Vagina (tissue), 2 donors: ENCODE data around the gene OLFML2B. TPM values are rescaled to one million over a fixed set of nuclear protein-coding genes. Genes with fewer than 3 reads are reported as not detected.

Experiments used
- DNase-seq, 2 donors: peaks; one replicate each; pipeline ENCODE4 v3.0.0-alpha.2; 2017; ENCODE audit errors: extremely low spot score in 2 of 2
- H3K27ac ChIP-seq: fragments of 200-600 bp; sonication (generic); one replicate; pipeline ENCODE4 v1.5.1; 2019
- H3K27me3 ChIP-seq: fragments of 200-600 bp; sonication (generic); one replicate; pipeline ENCODE4 v1.5.1; 2019
- H3K36me3 ChIP-seq, 2 donors: fragments of 200-600 bp; sonication (generic); one replicate each; pipeline ENCODE4 v1.5.1; 2017 to 2019
- H3K4me1 ChIP-seq: fragments of 200-600 bp; sonication (generic); one replicate; pipeline ENCODE4 v1.5.1; 2019
- H3K4me3 ChIP-seq, 2 donors: fragments of 200-600 bp; sonication (generic); 1 replicate in 1 of 2; 2 replicates in 1 of 2; pipeline ENCODE4 v1.5.1; 2016 to 2019
- H3K9me3 ChIP-seq: fragments of 200-600 bp; sonication (generic); one replicate; pipeline ENCODE4 v1.5.1; 2019
- POLR2A ChIP-seq, 2 donors: fragments of 450-650 bp; IDR thresholded peaks; one replicate each; pipeline ENCODE4 v1.6.1; 2017; ENCODE audit warnings: antibody characterized with exemption in 2 of 2, mild to moderate bottlenecking in 2 of 2, moderate library complexity in 2 of 2
- POLR2AphosphoS5 ChIP-seq, 2 donors: sonication (generic); formaldehyde crosslinking; IDR thresholded peaks; one replicate each; pipeline ENCODE4 v1.9.0; 2017; ENCODE audit warnings: antibody characterized with exemption in 2 of 2, mild to moderate bottlenecking in 2 of 2, low read depth in 1 of 2; ENCODE audit not compliant: insufficient read depth in 1 of 2
- intact Hi-C: fragments of 100-400 bp; cut with DNase I; formaldehyde crosslinking; loops from one replicate; pipeline ENCODE4 v1.15.1; 2023
- total RNA-seq: library from RNA; depleted of rRNA; stranded (reverse); fragments of >200 nt; gene quantifications from one replicate; pipeline ENCODE4 v1.2.3, GENCODE V29; 2016
- TF ChIP-seq, protein P1 (sequence below), 3 experiments: fragments of 450-650 bp in 2 of 3; fragments of 200-600 bp in 1 of 3; sonication (generic) in 1 of 3; IDR thresholded peaks; one replicate each; pipeline ENCODE4 v1.5.1; 2017 to 2019; ENCODE audit warnings: antibody characterized with exemption in 3 of 3, mild to moderate bottlenecking in 2 of 3, moderate library complexity in 2 of 3

The OLFML2B gene
- total RNA-seq, 1 donor from 2014 or later, result 12.8 TPM

DNA sequence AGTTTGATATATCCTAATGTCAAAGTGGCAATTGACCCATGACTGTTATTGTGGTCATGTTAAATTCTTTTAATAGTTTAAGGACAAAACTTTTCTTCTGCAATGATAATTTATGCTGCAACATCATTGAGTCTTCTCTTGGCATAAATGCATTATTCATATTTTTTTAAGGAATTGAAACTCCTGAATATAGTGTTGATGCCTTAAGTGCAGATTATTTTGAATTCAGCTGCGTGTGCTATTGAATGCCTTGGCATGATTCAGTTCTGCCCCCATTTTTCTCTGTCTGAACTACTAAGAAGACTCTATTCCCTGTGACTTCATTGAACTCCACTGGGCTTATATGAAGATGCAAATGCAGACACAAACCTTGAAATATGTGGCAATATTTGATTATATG, 23.3 kb upstream of the OLFML2B start:
- Histone ChIP-seq H3K9me3 (no peaks in the 10 kb centered on the region), H3K36me3 (no peaks in the 10 kb centered on the region), H3K4me1 (no peaks in the 10 kb centered on the region), H3K27me3 (no peaks in the 10 kb centered on the region), H3K4me3 (no peak overlapping the region), H3K27ac (no peak overlapping the region)
- no peak for TF ChIP-seq POLR2AphosphoS5 (IDR thresholded peaks at IDR 0.05; ENCODE audit: insufficient read depth in 1 of 2, low read depth in 1 of 2)
- TF ChIP-seq POLR2A (IDR thresholded peaks at IDR 0.05), result no peak
- TF ChIP-seq, protein P1, sequence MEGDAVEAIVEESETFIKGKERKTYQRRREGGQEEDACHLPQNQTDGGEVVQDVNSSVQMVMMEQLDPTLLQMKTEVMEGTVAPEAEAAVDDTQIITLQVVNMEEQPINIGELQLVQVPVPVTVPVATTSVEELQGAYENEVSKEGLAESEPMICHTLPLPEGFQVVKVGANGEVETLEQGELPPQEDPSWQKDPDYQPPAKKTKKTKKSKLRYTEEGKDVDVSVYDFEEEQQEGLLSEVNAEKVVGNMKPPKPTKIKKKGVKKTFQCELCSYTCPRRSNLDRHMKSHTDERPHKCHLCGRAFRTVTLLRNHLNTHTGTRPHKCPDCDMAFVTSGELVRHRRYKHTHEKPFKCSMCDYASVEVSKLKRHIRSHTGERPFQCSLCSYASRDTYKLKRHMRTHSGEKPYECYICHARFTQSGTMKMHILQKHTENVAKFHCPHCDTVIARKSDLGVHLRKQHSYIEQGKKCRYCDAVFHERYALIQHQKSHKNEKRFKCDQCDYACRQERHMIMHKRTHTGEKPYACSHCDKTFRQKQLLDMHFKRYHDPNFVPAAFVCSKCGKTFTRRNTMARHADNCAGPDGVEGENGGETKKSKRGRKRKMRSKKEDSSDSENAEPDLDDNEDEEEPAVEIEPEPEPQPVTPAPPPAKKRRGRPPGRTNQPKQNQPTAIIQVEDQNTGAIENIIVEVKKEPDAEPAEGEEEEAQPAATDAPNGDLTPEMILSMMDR (IDR thresholded peaks at IDR 0.05), result no peak
- no peak for DNase-seq
- intact Hi-C loops, result no loop called here

DNA sequence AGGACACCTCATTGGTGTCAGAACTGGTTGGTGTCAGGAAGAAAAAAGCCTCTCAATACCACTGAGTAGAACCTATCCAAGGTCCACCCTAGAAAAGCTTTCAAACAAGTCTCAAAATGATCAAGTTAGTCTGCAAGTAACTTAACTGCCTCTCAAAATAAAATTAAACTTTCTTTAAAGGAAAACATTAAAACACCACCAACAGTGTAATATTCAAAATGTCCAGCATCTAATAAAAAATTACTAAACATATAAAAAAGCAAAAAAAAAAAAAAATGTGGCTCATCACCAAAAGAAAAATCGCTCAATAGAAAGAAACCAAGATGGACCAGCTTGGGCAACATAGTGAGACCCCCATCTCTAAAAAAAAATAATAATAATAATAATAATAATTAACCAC, 18.7 kb upstream of the OLFML2B start:
- intact Hi-C loops, result no loop called here
- no peak overlapping the region for H3K27ac ChIP-seq
- no peaks in the 10 kb centered on the region for H3K36me3 ChIP-seq
- no peaks in the 10 kb centered on the region for H3K9me3 ChIP-seq
- no peak overlapping the region for H3K4me3 ChIP-seq
- no peak for DNase-seq
- no peaks in the 10 kb centered on the region for H3K27me3 ChIP-seq
- no peaks in the 10 kb centered on the region for H3K4me1 ChIP-seq
- no peak for TF ChIP-seq POLR2AphosphoS5 (IDR thresholded peaks at IDR 0.05; ENCODE audit: insufficient read depth in 1 of 2, low read depth in 1 of 2)
- TF ChIP-seq POLR2A (IDR thresholded peaks at IDR 0.05), result no peak
- TF ChIP-seq, protein P1 (IDR thresholded peaks at IDR 0.05), result no peak

DNA sequence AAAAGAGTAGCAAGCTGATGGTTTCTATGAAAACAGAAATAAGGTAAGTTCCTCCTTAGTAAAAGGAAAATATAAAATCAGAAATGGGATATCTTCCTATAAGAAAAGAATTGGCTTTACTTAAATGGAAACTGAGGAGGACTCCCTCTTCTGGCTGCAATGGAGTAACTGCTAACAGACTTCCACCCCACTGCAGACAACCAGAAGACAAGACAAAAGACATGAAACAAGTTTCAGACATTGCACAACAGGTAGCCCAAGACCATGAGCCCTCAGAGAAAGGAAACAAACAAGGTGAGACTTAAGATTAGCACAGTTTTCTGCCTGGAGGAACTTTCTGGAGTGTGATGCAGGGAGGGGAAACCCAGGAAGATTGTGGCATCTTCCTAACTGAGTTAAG, 17.0 kb upstream of the OLFML2B start:
- Histone ChIP-seq H3K27me3 (no peaks in the 10 kb centered on the region), H3K27ac (no peak overlapping the region)
- TF ChIP-seq POLR2AphosphoS5 (IDR thresholded peaks at IDR 0.05; ENCODE audit: insufficient read depth in 1 of 2, low read depth in 1 of 2), result no peak
- TF ChIP-seq, protein P1 (IDR thresholded peaks at IDR 0.05), result no peak
- no peak for TF ChIP-seq POLR2A (IDR thresholded peaks at IDR 0.05)

DNA sequence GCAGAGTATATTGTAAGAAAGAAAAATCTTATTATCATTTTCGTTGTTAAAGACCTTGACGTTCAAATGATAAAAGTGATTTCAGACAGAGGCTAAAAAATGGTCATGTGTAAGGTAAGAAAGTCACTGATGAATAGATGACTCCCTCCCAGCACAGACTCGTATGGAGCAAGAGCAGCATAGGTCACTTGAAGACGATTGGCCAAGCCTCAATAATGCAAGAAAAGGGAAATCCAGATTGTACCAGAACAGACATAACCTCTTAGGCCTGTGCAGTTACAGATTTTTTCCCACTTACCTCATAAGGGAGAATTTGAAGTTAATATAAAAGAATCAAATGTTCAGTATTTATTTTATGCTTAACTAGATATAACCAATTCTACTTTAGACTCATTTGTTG, 16.3 kb upstream of the OLFML2B start:
- intact Hi-C loops, result no loop called here
- no peaks in the 10 kb centered on the region for H3K27me3 ChIP-seq
- DNase-seq, result no peak
- TF ChIP-seq POLR2A (IDR thresholded peaks at IDR 0.05) (no peak), POLR2AphosphoS5 (IDR thresholded peaks at IDR 0.05; ENCODE audit: insufficient read depth in 1 of 2, low read depth in 1 of 2) (no peak)
- TF ChIP-seq, protein P1 (IDR thresholded peaks at IDR 0.05), result no peak
- no peaks in the 10 kb centered on the region for H3K9me3 ChIP-seq
- no peaks in the 10 kb centered on the region for H3K4me1 ChIP-seq
- no peak overlapping the region for H3K4me3 ChIP-seq
- no peaks in the 10 kb centered on the region for H3K36me3 ChIP-seq
- H3K27ac ChIP-seq, result no peak overlapping the region

More for the DNA sequence above, 17.0 kb upstream of the OLFML2B start:
- H3K9me3 ChIP-seq, result no peaks in the 10 kb centered on the region
- intact Hi-C loops, result no loop called here
- no peaks in the 10 kb centered on the region for H3K4me1 ChIP-seq
- H3K36me3 ChIP-seq, result no peaks in the 10 kb centered on the region
- no peak overlapping the region for H3K4me3 ChIP-seq
- no peak for DNase-seq

DNA sequence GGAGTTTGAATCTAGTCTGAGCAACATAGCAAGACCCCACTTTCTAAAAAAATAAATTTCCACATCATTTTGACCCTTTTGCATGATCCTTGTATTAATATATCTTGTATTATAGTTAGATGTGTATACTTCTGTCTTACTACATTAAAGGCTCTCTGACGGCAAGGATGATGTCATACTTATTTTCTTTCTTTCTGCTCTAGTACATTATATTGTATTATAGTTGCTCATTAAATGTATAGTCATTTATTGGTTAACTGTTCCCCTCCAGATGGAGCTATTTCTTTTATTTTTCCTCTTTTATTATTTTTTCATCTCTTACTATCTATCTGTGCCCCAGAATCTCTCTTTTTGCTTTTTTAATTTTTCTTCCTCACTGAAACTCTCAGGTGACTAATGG, 15.0 kb upstream of the OLFML2B start:
- Histone ChIP-seq H3K9me3 (no peaks in the 10 kb centered on the region), H3K4me3 (no peak overlapping the region), H3K27me3 (no peaks in the 10 kb centered on the region), H3K27ac (no peak overlapping the region), H3K36me3 (no peaks in the 10 kb centered on the region), H3K4me1 (no peaks in the 10 kb centered on the region)
- no peak for TF ChIP-seq POLR2AphosphoS5 (IDR thresholded peaks at IDR 0.05; ENCODE audit: insufficient read depth in 1 of 2, low read depth in 1 of 2)
- TF ChIP-seq, protein P1 (IDR thresholded peaks at IDR 0.05), result no peak
- TF ChIP-seq POLR2A (IDR thresholded peaks at IDR 0.05), result no peak
- no peak for DNase-seq
- intact Hi-C loops, result no loop called here
